Stomach (tissue), 4 donors: ENCODE results near the gene FRMD8.

Source experiments
- CTCF ChIP-seq, 7 experiments: fragments of 450-650 bp in 4 of 7; fragments of 200-600 bp in 3 of 7; sonication (generic) in 3 of 7; IDR thresholded peaks; one replicate each; pipeline ENCODE4 v1.5.1; 2016 to 2019; ENCODE audit warnings: antibody characterized with exemption in 7 of 7, control low read depth in 2 of 7, mild to moderate bottlenecking in 1 of 7
- POLR2A ChIP-seq, 4 donors: fragments of 450-650 bp; IDR thresholded peaks; one replicate each; pipeline ENCODE4 v1.6.1; 2016; ENCODE audit warnings: antibody characterized with exemption in 4 of 4, control low read depth in 2 of 4, mild to moderate bottlenecking in 1 of 4, moderate library complexity in 1 of 4

GRCh38 chr11:65438257-65439151 is 52.1 kb downstream of the FRMD8 start:
- TF ChIP-seq POLR2A (IDR thresholded peaks at IDR 0.05): no peak
- TF ChIP-seq CTCF (IDR thresholded peaks at IDR 0.05): no peak
